PC-3 (cell line): ENCODE measurements around the gene SLC7A7. TPM values are rescaled to one million over a fixed set of nuclear protein-coding genes. Genes with fewer than 3 reads are reported as not detected.
"Not testable (repeated sequence)": the region's sequence is repeated elsewhere in the genome, so short reads cannot be mapped to it uniquely, and the experiment has no call there.

ENCODE experiments used
- ATAC-seq: fragments of 200-7000 bp; cut with Tn5 transposase; 2 replicates; pipeline ENCODE4 v1.9.1; 2020; ENCODE audit warnings: mild to moderate bottlenecking, moderate library complexity
- BruUV-seq: library from RNA; stranded (reverse); fragments of 400-500 nt; replicated peaks from 2 replicates; lab custom pipeline; 2021; lab: Mats Ljungman, UMichigan
- CTCF ChIA-PET: fragments of 300-600 bp; sonication (Branson Sonifier 250); formaldehyde crosslinking; loops from one replicate; lab custom pipeline; 2022; ENCODE audit warnings: antibody characterized with exemption; lab: Charles Lee
- POLR2A ChIA-PET: fragments of 300-600 bp; sonication (Branson Sonifier 250); formaldehyde crosslinking; loops from one replicate; lab custom pipeline; 2022; ENCODE audit warnings: antibody characterized with exemption; ENCODE audit not compliant: unreplicated experiment; lab: Charles Lee
- DNase-seq: peaks from one replicate; pipeline ENCODE4 v3.0.0-alpha.2; 2015
- H2AFZ ChIP-seq: fragments of 300-600 bp; sonication (generic); 2 replicates; pipeline ENCODE4 v1.6.0; 2016; ENCODE audit warnings: antibody characterized with exemption, low read length
- H3F3A ChIP-seq: fragments of 300-600 bp; sonication (generic); one replicate; pipeline ENCODE4 v1.6.0; 2017; ENCODE audit warnings: antibody characterized with exemption, low read length, control low read depth, mild to moderate bottlenecking; ENCODE audit not compliant: unreplicated experiment
- H3K27ac ChIP-seq: fragments of 300-600 bp; sonication (generic); 2 replicates; pipeline ENCODE4 v1.5.1; 2016; ENCODE audit warnings: mild to moderate bottlenecking, low read length
- H3K27me3 ChIP-seq: fragments of 300-600 bp; sonication (generic); 2 replicates; pipeline ENCODE4 v1.6.1; 2016; ENCODE audit warnings: low read length, mixed read lengths
- H3K36me3 ChIP-seq: fragments of 300-600 bp; sonication (generic); 2 replicates; pipeline ENCODE4 v1.6.1; 2016; ENCODE audit warnings: low read depth, mixed run types, low read length, mixed read lengths
- H3K4me1 ChIP-seq: fragments of 300-600 bp; sonication (generic); 2 replicates; pipeline ENCODE4 v1.5.1; 2016; ENCODE audit warnings: low read length; ENCODE audit not compliant: insufficient read depth
- H3K4me2 ChIP-seq: fragments of 300-600 bp; sonication (generic); 2 replicates; pipeline ENCODE4 v1.6.0; 2016; ENCODE audit warnings: low read length
- H3K4me3 ChIP-seq: fragments of 300-600 bp; sonication (generic); 2 replicates; pipeline ENCODE4 v1.5.1; 2016; ENCODE audit warnings: mild to moderate bottlenecking, low read length, mixed read lengths
- H3K79me2 ChIP-seq: fragments of 300-600 bp; sonication (generic); 2 replicates; pipeline ENCODE4 v1.6.1; 2017; ENCODE audit warnings: low read length, mixed read lengths
- H3K9ac ChIP-seq: fragments of 300-600 bp; sonication (generic); 2 replicates; pipeline ENCODE4 v1.6.0; 2016; ENCODE audit warnings: mild to moderate bottlenecking, low read length
- H3K9me2 ChIP-seq: fragments of 300-600 bp; sonication (generic); replicated peaks from 2 replicates; pipeline ENCODE4 v1.6.1; 2016; ENCODE audit warnings: mixed run types, low read length, mixed read lengths
- H3K9me3 ChIP-seq: fragments of 300-600 bp; sonication (generic); 2 replicates; pipeline ENCODE4 v1.6.1; 2016; ENCODE audit warnings: low read length, mixed read lengths
- H4K20me1 ChIP-seq: fragments of 300-600 bp; sonication (generic); 2 replicates; pipeline ENCODE4 v1.6.1; 2016; ENCODE audit warnings: low read length, mixed read lengths
- EZH2 ChIP-seq: fragments of 300-600 bp; sonication (generic); IDR thresholded peaks from one replicate; pipeline ENCODE4 v1.6.1; 2017; ENCODE audit warnings: antibody characterized with exemption, mild to moderate bottlenecking, low read length; ENCODE audit not compliant: unreplicated experiment
- EZH2phosphoT487 ChIP-seq: fragments of 300-600 bp; sonication (generic); IDR thresholded peaks from 2 replicates; pipeline ENCODE4 v1.6.1; 2018; ENCODE audit warnings: mild to moderate bottlenecking, antibody characterized with exemption, low read length, borderline replicate concordance
- intact Hi-C: fragments of 100-400 bp; cut with micrococcal nuclease; formaldehyde crosslinking; loops from 2 replicates; pipeline ENCODE4 v1.9.0; 2023
- total RNA-seq: library from RNA; depleted of rRNA; stranded (reverse); fragments of >200 nt; gene quantifications from 2 replicates; pipeline ENCODE4 v1.2.3, GENCODE V29; 2014
- TF ChIP-seq, protein P1 (sequence below): fragments of 300-600 bp; sonication (generic); conservative IDR thresholded peaks from 2 replicates; pipeline ENCODE4 v1.5.1; 2017; ENCODE audit warnings: antibody characterized with exemption, low read depth, mild to moderate bottlenecking, low read length

Gene SLC7A7
- total RNA-seq, 1 experiment from 2014 or later, result not detected

DNA sequence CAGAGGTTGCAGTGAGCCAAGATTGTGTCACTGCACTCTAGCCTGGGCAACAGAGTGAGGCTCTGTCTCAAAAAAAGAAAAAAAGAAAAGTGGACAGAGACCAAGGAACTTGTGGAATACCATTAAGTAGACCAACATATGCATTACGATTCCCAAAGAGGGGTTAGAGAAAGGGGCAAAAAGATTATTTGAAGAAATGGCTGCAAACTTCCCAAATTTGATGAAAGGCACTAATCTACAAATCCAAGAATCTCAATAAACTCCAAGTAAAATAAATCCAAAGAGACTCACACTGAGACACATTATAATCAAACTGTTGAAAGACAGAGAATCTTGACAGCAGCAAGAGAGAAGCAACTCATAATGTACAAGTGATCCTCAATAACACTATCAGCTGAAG, 53.5 kb downstream of the SLC7A7 start:
- Histone ChIP-seq H3K27me3 (no peaks in the 10 kb centered on the region), H3K4me2 (no peak overlapping the region), H3K27ac (no peak overlapping the region), H3K9ac (no peak overlapping the region), H3F3A (no peaks in the 10 kb centered on the region), H2AFZ (no peak overlapping the region), H3K79me2 (peaks cover 8% of the 10 kb centered on the region), H3K4me1 (peaks cover 6% of the 10 kb centered on the region), H3K9me3 (peaks cover 11% of the 10 kb centered on the region; the same call in 1 of the 2 replicates), H3K4me3 (no peak overlapping the region), H3K9me2 (no peaks in the 10 kb centered on the region), H4K20me1 (no peaks in the 10 kb centered on the region), H3K36me3 (peaks cover 5% of the 10 kb centered on the region; the same call in 1 of the 2 replicates)
- ChIA-PET POLR2A (no interaction called here), CTCF (interaction anchor here (0.6 kb wide), 1 partner anchor 384 kb away, joined by 4 read pairs; no protein-coding TSS in a partner anchor)
- intact Hi-C loops, result loop anchor here (10.0 kb wide), 1 partner anchor 543 kb away; the partner anchor contains the start of genes BCL2L2 and PPP1R3E
- TF ChIP-seq EZH2, result no peak
- TF ChIP-seq, protein P1, sequence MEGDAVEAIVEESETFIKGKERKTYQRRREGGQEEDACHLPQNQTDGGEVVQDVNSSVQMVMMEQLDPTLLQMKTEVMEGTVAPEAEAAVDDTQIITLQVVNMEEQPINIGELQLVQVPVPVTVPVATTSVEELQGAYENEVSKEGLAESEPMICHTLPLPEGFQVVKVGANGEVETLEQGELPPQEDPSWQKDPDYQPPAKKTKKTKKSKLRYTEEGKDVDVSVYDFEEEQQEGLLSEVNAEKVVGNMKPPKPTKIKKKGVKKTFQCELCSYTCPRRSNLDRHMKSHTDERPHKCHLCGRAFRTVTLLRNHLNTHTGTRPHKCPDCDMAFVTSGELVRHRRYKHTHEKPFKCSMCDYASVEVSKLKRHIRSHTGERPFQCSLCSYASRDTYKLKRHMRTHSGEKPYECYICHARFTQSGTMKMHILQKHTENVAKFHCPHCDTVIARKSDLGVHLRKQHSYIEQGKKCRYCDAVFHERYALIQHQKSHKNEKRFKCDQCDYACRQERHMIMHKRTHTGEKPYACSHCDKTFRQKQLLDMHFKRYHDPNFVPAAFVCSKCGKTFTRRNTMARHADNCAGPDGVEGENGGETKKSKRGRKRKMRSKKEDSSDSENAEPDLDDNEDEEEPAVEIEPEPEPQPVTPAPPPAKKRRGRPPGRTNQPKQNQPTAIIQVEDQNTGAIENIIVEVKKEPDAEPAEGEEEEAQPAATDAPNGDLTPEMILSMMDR, result no peak
- no peak for TF ChIP-seq EZH2phosphoT487
- BruUV-seq, result no TSS peak
- no peak for DNase-seq
- no peak for ATAC-seq

DNA sequence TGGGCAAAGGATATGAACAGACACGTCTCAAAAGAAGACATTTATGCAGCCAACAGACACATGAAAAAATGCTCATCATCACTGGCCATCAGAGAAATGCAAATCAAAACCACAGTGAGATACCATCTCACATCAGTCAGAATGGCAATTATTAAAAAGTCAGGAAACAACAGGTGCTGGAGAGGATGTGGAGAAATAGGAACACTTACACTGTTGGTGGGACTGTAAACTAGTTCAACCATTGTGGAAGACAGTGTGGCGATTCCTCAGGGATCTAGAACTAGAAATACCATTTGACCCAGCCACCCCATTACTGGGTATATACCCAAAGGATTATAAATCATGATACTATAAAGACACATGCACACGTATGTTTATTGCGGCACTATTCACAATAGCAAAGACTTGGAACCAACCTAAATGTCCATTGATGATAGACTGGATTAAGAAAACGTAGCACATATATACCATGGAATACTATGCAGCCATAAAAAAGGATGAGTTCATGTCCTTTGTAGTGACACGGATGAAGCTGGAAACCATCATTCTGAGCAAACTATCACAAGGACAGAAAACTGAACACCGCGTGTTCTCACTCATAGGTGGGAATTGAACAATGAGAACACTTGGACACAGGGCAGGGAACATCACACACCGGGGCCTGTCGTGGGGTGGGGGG, 57.1 kb downstream of the SLC7A7 start:
- H3K36me3 ChIP-seq, H3F3A ChIP-seq, H2AFZ ChIP-seq, H4K20me1 ChIP-seq, CTCF ChIA-PET, H3K79me2 ChIP-seq, POLR2A ChIA-PET, H3K27me3 ChIP-seq, H3K4me1 ChIP-seq, ATAC-seq, H3K27ac ChIP-seq, DNase-seq, H3K9ac ChIP-seq, H3K4me2 ChIP-seq, intact Hi-C loops, H3K4me3 ChIP-seq, H3K9me2 ChIP-seq, BruUV-seq: not testable (repeated sequence)
- H3K9me3 ChIP-seq, result peaks cover 11% of the 10 kb centered on the region; the same call in 1 of the 2 replicates

DNA sequence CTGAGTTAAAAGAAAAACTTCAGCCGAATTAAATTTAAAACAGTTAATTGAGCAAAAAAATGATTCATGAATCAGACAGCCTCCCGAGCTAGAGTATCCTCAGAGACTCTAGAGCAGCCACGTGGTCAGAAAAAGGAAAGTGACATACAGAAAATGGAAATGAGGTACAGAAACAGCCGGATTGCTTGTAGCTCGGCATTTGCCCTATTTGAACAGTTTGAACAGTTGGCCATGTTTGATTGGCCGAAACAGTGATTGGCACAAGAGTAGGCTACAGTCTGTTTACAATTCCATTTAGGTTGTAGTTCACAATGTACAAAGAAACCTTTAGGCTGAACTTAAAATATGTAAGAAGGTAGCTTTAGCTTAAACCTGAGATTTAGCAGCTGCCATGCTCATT, 61.6 kb downstream of the SLC7A7 start:
- Histone ChIP-seq H3K4me3 (no peak overlapping the region), H3K36me3 (no peaks in the 10 kb centered on the region), H3K79me2 (no peaks in the 10 kb centered on the region), H3K4me1 (no peaks in the 10 kb centered on the region), H3K27ac (no peak overlapping the region), H3F3A (no peaks in the 10 kb centered on the region), H3K9me3 (no peaks in the 10 kb centered on the region), H3K9ac (no peak overlapping the region), H3K27me3 (no peaks in the 10 kb centered on the region), H3K9me2 (no peaks in the 10 kb centered on the region), H4K20me1 (no peaks in the 10 kb centered on the region), H2AFZ (peak overlapping the region; percentile 10; the same call in 1 of the 2 replicates), H3K4me2 (no peak overlapping the region)
- no peak for DNase-seq
- intact Hi-C loops, result no loop called here
- ChIA-PET CTCF (no interaction called here), POLR2A (no interaction called here)
- no TSS peak for BruUV-seq
- no peak for ATAC-seq
- TF ChIP-seq, protein P1, result no peak
- TF ChIP-seq EZH2phosphoT487 (no peak), EZH2 (no peak)
